ENCODE measurements around the gene PDE7B. TPM values are rescaled to one million over a fixed set of nuclear protein-coding genes. Genes with fewer than 3 reads are reported as not detected.

The PDE7B gene
- total RNA-seq, 4 donors from 2014 or later = 7.8 to 13.7 (median 8.6) TPM

GRCh38 chr6:135951169-135951568 lies 99.7 kb downstream of the PDE7B start:
- Histone ChIP-seq H3K9me3 (no peaks in the 10 kb centered on the region), H3K36me3 (no peaks in the 10 kb centered on the region), H3K27ac (no peak overlapping the region), H3K27me3 (no peaks in the 10 kb centered on the region), H3K4me1 (no peaks in the 10 kb centered on the region), H3K4me3 (replicated peaks in 1 of 3) (no peak overlapping the region)
- intact Hi-C loops (cut with DNase I) = no loop called here
- no peak for DNase-seq
- WGBS, 2 donors = 97% methylated on average over 1 of the region's 1 CpG
- TF ChIP-seq POLR2A (IDR thresholded peaks at IDR 0.05) (no peak), CTCF (IDR thresholded peaks at IDR 0.05) (no peak)

GRCh38 chr6:135953818-135954217 lies 102.3 kb downstream of the PDE7B start:
- no peaks in the 10 kb centered on the region for H3K27me3 ChIP-seq
- H3K36me3 ChIP-seq = no peaks in the 10 kb centered on the region
- no peak overlapping the region for H3K4me3 ChIP-seq (replicated peaks in 1 of 3)
- no peaks in the 10 kb centered on the region for H3K4me1 ChIP-seq
- intact Hi-C loops (cut with DNase I) = no loop called here
- no peak for DNase-seq
- TF ChIP-seq CTCF (IDR thresholded peaks at IDR 0.05) = no peak
- no peak for TF ChIP-seq POLR2A (IDR thresholded peaks at IDR 0.05)
- H3K9me3 ChIP-seq = no peaks in the 10 kb centered on the region
- H3K27ac ChIP-seq = no peak overlapping the region
- WGBS, 2 donors = 79 to 93% methylated on average over 5 of the region's 5 CpGs

GRCh38 chr6:135955099-135955498 lies 103.6 kb downstream of the PDE7B start:
- 82 to 83% methylated on average over 3 of the region's 3 CpGs for WGBS, 2 donors
- no peak for DNase-seq
- Histone ChIP-seq H3K27me3 (no peaks in the 10 kb centered on the region), H3K4me1 (no peaks in the 10 kb centered on the region), H3K9me3 (no peaks in the 10 kb centered on the region), H3K36me3 (no peaks in the 10 kb centered on the region), H3K27ac (no peak overlapping the region), H3K4me3 (replicated peaks in 1 of 3) (no peak overlapping the region)
- intact Hi-C loops (cut with DNase I) = no loop called here
- TF ChIP-seq POLR2A (IDR thresholded peaks at IDR 0.05) (no peak), CTCF (IDR thresholded peaks at IDR 0.05) (no peak)

- 86 to 93% methylated on average over 2 of the region's 2 CpGs for WGBS, 2 donors
- H3K4me1 ChIP-seq = peaks cover 3 to 4% of the 10 kb centered on the region in 2 donors
- no peak for DNase-seq
These were observed 111.2 kb downstream of the PDE7B start for GRCh38 chr6:135962731-135963130.

GRCh38 chr6:135970750-135971149 lies 119.2 kb downstream of the PDE7B start:
- H3K4me1 ChIP-seq = no peaks in the 10 kb centered on the region
- intact Hi-C loops (cut with DNase I) = no loop called here
- WGBS, 2 donors = 94% methylated on average over 7 of the region's 7 CpGs

More at GRCh38 chr6:135962731-135963130, 111.2 kb downstream of the PDE7B start:
- no peak overlapping the region for H3K4me3 ChIP-seq (replicated peaks in 1 of 3)
- H3K27ac ChIP-seq = no peak overlapping the region
- TF ChIP-seq CTCF (IDR thresholded peaks at IDR 0.05) (no peak), POLR2A (IDR thresholded peaks at IDR 0.05) (no peak)
- no peaks in the 10 kb centered on the region for H3K9me3 ChIP-seq
- intact Hi-C loops (cut with DNase I) = no loop called here
- no peaks in the 10 kb centered on the region for H3K36me3 ChIP-seq
- no peaks in the 10 kb centered on the region for H3K27me3 ChIP-seq

More at GRCh38 chr6:135970750-135971149, 119.2 kb downstream of the PDE7B start:
- Histone ChIP-seq H3K36me3 (no peaks in the 10 kb centered on the region), H3K27ac (no peak overlapping the region), H3K9me3 (no peaks in the 10 kb centered on the region), H3K4me3 (replicated peaks in 1 of 3) (no peak overlapping the region), H3K27me3 (no peaks in the 10 kb centered on the region)
- TF ChIP-seq POLR2A (IDR thresholded peaks at IDR 0.05) = no peak
- no peak for TF ChIP-seq CTCF (IDR thresholded peaks at IDR 0.05)
- DNase-seq = no peak

All from thyroid gland (tissue), 4 donors.